Measurements from ENCODE around the gene CNBD2. TPM values are rescaled to one million over a fixed set of nuclear protein-coding genes. Genes with fewer than 3 reads are reported as not detected.
"Not testable (repeated sequence)": the region's sequence is repeated elsewhere in the genome, so short reads cannot be mapped to it uniquely, and the experiment has no call there.

CNBD2 gene
- total RNA-seq, 4 donors from 2014 or later, result 6.4 to 18.7 (median 8.6) TPM

GRCh38 chr20:36050436-36051317 lies 82.3 kb downstream of the CNBD2 start:
- intact Hi-C loops (cut with DNase I; ENCODE audit: low total_unique reads), result loop anchor here (1.0 to 5.0 kb wide), 3 partner anchors 14 to 97 kb away; no protein-coding TSS in a partner anchor
- peak; percentile 82 to 89 for DNase-seq
- Histone ChIP-seq H3K36me3 (no peaks in the 10 kb centered on the region), H3K4me3 (peak overlapping the region; percentile 95 to 100 (median 98)), H3K27ac (peak overlapping the region; percentile 96 to 100 (median 98)), H3K4me1 (peaks cover 21 to 28% of the 10 kb centered on the region in 2 donors), H3K9me3 (no peaks in the 10 kb centered on the region), H3K27me3 (no peaks in the 10 kb centered on the region)
- TF ChIP-seq CTCF (IDR thresholded peaks at IDR 0.05 in 4 of 5, conservative IDR thresholded peaks at IDR 0.05 in 1 of 5) (no peak), POLR2A (IDR thresholded peaks at IDR 0.05) (peak; percentile 97 to 99)
- peak; percentile 98 for ATAC-seq
- in situ Hi-C loops (cut with MboI; ENCODE audit: low sequenced_read_pairs in 4 of 4), result no loop called here

- intact Hi-C loops (cut with DNase I; ENCODE audit: low total_unique reads), result loop anchor here (1.0 to 5.0 kb wide), 3 partner anchors 13 to 96 kb away; no protein-coding TSS in a partner anchor
- no peaks in the 10 kb centered on the region for H3K27me3 ChIP-seq
Measured at GRCh38 chr20:36051318-36052116, 83.1 kb downstream of the CNBD2 start.

DNA sequence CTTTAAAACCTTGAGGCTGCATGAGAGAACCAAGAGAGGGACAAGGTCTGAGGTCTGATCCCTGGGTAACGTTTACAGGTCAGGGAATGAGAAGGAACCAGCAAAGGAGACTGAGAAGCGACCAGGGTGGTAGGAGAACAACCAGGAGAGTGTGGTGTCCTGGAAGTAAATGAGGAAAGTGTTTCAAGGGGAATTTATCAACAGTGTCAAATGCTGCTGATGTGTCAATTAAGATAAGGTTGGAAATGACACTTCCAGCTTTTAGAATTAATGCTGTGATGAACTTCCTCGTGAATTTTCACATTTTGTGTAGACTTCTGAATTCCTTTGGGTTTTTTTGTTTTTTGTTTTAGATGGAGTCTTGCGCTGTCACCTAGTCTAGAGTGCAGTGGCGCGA lies 83.7 kb downstream of the CNBD2 start:
- Histone ChIP-seq H3K4me1 (peaks cover 10 to 19% of the 10 kb centered on the region in 2 donors), H3K36me3 (no peaks in the 10 kb centered on the region), H3K9me3 (no peaks in the 10 kb centered on the region), H3K4me3 (no peak overlapping the region), H3K27ac (no peak overlapping the region), H3K27me3 (no peaks in the 10 kb centered on the region)
- TF ChIP-seq POLR2A (IDR thresholded peaks at IDR 0.05), result no peak
- no peak for TF ChIP-seq CTCF (IDR thresholded peaks at IDR 0.05 in 4 of 5, conservative IDR thresholded peaks at IDR 0.05 in 1 of 5)
- DNase-seq (no peak), ATAC-seq (no peak)
- intact Hi-C loops (cut with DNase I; ENCODE audit: low total_unique reads) (loop anchor here (5.0 kb wide), 1 partner anchor 95 kb away; no protein-coding TSS in a partner anchor), in situ Hi-C loops (cut with MboI; ENCODE audit: low sequenced_read_pairs in 4 of 4) (no loop called here)

More at GRCh38 chr20:36051318-36052116, 83.1 kb downstream of the CNBD2 start:
- in situ Hi-C loops (cut with MboI; ENCODE audit: low sequenced_read_pairs in 4 of 4), result no loop called here
- Histone ChIP-seq H3K36me3 (no peaks in the 10 kb centered on the region), H3K4me3 (peak overlapping the region; percentile 95 to 100 (median 98)), H3K4me1 (peaks cover 16 to 22% of the 10 kb centered on the region in 2 donors), H3K27ac (peak overlapping the region; percentile 96 to 100 (median 98)), H3K9me3 (no peaks in the 10 kb centered on the region)
- ATAC-seq, result no peak
- no peak for DNase-seq
- TF ChIP-seq POLR2A (IDR thresholded peaks at IDR 0.05), result no peak
- no peak for TF ChIP-seq CTCF (IDR thresholded peaks at IDR 0.05 in 4 of 5, conservative IDR thresholded peaks at IDR 0.05 in 1 of 5)

- ATAC-seq; H3K9me3 ChIP-seq; H3K27ac ChIP-seq; in situ Hi-C loops (cut with MboI; ENCODE audit: low sequenced_read_pairs in 4 of 4); H3K4me3 ChIP-seq; H3K27me3 ChIP-seq; DNase-seq; H3K4me1 ChIP-seq; H3K36me3 ChIP-seq: not testable (repeated sequence)
- intact Hi-C loops (cut with DNase I; ENCODE audit: low total_unique reads), result loop anchor here (5.0 kb wide), 1 partner anchor 93 kb away; no protein-coding TSS in a partner anchor
Measured at GRCh38 chr20:36053863-36054518, 85.6 kb downstream of the CNBD2 start.

Data from gastrocnemius medialis (tissue), 4 donors.